Activated gamma-delta T cell treated with Interleukin-2 at 50 U/mL for 16 hours (primary cell): Measurements from ENCODE around the gene PSMB3.

ENCODE experiments used
- DNase-seq: peaks from one replicate; pipeline ENCODE4 v3.0.0-alpha.2; 2020

Gene PSMB3

DNA sequence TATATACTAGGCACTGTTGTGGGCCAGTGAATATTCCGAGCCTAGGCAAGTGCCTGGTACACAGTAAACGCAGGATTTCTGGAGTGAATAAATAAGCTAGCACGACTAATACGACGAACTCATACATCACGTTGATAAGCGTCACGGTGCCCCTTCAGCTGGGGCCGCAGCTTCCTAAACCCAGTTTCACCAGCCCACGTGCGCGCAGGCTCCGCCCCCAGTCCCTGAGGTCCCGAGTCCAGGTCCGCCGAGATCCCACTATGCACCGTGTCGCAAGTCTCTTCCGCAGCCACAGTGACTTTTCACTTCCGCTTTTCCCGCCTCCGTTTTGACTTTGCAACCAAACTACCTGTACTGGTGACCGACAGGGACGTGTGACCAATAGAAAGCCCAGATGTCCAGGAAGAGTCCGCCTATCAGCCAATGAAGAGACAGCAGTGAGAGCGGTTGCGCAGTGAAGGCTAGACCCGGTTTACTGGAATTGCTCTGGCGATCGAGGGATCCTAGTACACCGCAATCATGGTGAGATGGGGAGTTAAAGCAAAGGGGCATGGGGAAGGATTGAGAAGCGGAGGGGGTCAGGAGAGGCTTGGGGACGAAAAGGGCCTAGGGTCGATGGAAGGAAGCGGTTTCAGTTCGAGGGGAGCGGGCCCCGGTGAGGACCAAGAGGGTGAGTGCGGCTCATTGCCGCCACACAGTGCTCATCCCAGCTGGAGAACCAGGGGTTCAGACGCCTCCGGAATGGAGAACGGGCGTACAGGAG is at the start of gene PSMB3:
PSMB3 (plus strand) TSS at position 434 of the 763 bp plus-strand sequence; CDS start at position 520, 86 bp downstream.
- peak; percentile 96 for DNase-seq

DNA sequence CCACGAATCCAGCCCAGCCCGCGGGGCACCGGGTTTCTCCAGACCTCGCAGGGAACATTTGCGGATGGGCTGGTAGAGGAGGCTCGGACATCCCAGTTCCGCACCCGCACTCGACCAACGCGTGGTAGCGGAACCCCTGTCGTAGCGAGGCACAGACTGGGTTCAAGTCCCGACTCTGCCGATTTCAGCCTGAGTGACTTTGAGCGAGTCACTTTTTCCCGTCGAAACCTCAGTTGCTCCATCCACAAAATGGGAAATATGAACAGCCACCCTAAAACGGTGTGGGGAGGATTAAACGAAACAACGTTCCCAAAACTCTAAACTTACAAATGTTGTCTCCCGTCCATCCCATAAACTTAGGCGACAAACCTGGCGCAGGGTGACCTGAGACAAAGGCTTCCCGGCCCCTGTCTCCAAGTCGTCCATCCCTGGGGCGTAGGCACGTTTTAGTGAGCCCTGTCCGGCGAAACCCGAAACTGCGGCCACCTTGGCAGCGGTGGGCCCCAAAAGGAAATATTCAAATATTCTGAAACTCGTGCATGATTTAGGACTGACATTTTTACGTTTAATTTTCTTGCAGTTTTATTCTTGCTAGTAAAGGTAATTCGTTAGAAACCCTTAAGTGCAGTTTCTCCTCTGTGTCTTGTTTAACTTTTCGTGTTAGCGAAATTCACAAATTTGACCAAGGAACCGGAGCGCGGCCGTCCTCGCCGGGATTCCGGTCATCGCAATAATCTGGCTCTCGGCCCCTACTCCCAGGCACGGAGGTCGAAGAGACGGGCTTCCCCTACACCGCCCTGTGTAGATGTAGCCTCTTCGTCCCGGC is 49.4 kb upstream of the PSMB3 start:
- no peak for DNase-seq

DNA sequence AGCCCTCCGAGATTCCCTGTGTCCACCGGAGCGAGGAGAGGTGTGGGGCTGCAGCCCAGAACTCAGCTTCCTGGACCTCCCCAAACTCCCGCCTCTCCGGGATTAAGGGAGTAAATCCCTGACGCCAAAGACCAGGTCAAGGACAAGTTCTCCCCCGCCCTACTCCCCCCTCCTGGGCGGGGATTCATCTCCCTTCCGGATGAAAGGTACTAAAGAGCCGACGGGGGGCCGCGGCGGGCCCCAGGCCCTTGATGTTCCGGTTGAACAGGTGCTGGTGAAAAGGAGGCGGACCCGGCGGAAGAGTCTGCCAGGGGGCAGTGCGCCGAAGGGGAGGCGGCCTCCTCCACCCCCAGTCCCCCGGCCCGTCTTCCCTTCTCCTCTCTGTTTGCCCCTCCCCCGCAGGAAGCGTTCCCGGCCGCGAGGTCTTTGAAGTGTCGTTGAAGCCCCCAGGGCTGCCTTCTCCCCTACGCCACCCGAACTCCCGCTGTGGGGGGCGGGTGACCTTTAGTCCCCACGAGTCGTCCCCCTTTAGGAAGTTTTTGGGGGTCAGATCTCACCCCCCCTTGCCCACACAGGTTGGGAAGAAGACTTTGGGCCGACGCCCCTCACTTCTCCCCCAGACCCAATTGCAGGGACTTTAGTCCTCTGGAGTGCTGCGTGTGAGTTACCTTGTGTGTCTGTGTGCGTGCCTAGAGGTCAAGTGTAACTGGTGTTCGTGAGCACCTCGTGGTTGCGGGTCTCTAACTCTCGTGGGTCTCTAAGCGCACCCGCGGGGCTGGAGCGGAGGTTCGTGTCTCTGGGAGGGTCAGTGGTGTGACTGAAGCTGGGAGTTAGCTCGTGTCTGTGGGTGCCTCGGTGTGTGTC is 48.6 kb upstream of the PSMB3 start:
- DNase-seq: peak; percentile 73

DNA sequence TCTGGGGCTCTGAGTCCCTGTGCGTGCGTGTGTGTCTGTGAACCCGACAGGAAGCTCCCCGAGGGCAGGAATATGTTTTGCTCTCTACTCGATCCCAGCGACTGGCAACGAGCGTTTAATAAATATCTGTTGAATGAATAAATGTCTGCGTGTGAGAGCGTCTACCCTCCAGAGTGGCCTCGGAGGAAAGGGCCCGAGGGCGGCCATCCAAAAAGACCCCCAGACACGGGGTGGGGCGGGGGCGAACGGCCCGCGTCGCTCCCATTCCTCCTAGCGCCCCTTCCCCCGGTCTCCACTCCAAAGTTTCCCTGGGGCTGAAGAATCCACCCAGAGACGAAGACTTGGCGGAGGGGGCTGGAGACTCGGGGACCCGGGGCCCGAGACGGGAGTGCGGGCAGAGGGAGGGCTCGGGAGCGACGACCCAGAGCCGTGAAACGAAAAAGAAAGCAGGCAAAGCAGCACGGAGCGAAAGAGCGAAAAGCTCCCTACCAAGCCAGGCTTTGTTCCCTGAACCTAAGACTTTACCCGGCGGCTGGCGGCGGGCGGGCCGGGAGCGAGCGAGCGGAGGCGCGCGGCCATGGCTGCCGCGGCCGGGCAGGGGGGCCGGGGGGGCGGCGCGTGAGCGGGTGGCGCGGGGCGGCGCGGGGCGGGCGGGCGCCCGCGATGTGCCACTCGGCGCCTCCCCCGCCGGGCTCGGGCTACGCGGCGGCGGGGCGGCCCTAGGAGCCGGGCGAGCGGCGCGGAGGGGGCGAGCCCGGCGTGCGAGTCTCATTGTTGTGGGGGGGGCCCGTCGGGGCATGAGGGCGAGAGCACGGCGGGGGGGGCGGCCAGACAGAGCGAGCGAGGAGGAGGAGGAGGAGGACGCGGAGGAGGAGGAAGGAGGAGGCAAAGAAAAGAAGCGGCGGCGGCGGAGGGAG is 47.7 kb upstream of the PSMB3 start, which contains the start of gene MLLT6:
MLLT6 (plus strand) TSS at position 668 of the 917 bp plus-strand sequence. CDS start 360 bp downstream, outside the sequence.
- DNase-seq: peak; percentile 75

DNA sequence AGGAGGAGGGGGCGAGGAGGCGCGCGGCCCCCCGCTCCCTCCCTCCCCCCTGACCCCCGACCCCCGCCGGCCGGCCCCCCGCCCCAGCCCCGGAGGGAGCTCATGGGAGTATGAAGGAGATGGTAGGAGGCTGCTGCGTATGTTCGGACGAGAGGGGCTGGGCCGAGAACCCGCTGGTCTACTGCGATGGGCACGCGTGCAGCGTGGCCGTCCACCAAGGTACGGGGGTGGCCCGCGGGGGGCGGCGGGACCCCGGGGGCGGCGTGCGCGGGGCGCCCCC is 47.1 kb upstream of the PSMB3 start:
- DNase-seq: no peak

DNA sequence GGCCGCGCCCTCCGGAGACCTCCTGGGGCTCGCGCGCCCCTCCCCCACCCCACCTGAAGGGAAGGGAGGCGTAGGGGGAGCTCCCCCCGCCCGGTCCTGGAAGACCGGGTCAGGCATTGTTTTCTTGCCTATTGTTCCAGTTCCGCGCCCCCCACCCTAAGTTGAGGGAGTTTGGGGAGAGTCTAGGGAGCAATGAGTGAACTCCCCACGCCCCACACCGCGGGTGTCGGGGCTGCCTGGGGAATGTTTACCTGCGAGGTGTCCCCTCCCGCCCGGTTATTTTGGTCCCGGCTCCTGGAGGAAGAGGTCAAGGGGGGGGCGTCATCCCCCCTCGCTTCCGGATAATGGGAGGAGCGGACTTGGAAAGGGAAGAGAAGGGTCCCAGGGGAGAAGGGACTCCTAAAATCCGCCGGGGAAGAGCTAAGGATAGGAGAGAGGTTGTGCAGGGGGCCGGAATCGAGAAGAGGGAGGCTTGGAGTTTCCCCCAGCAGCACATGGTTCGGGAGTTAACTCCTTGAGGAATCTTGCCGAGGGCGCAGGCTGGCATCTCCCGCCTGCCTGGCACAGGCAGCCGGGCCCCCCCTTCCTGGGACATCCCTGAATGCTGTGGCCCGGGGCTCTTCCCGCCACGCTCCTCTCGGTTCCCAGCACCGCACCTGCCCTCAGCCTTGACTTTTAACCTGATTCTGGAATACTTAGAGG is 46.6 kb upstream of the PSMB3 start:
- DNase-seq: peak; percentile 29

DNA sequence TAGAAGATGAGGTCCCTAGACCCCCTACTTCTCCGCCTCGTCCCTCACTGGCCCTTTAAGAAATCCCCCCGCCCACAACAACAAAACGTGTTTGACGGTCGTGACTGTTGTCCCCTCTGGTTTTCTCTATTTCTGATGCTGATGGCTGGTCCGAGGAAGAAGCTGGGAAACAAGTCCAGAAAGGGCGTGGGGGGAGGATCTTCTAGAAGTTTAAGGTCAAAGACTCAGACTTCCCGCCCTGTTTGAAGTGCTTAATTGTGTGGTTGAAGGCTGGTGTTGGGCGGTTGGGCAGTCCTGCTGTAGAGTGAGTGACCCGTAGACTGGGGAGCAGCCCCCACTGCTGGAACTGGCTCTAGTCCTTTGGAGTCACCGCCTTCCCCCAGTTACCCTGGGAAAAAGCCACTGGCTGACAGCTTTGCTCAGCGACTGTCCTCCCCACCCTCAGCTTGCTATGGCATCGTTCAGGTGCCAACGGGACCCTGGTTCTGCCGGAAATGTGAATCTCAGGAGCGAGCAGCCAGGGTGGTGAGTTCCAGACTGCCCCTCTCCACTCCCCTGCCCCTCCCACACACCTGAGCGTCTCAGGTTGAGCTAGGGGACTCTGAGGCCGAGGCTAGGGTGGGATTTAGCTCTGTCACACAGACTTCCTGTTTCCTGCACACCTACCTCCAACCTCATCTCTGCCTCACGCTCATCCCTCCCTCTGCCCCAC is 45.9 kb upstream of the PSMB3 start:
- DNase-seq: peak; percentile 23

DNA sequence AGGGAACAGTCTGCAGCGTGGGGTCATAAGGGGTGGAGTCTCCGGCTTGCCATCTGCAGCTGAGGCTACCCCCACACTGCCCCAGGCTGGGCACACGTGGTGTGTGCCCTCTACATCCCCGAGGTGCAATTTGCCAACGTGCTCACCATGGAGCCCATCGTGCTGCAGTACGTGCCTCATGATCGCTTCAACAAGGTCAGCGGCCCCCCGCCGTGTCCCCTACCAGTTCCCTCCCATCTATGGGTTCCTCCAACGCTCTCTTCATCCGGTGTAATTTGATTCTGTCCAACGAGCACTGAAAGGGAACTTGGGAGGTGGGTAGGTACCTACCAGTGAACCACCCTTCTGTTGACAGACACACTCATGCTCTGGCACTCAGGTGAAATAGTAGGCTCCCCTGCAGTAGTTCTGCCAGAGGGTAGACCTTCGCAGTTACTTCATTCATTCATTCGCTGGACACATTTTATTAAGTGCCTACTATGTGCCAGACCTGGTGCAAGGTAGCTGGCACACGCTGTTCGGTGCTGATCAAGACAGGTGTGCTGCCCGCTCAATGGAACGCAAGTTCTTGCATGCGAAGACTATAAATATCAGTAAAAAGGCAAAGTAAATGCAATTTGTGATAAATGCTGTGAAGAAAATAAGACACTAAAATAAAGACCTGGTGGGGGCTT is 44.7 kb upstream of the PSMB3 start:
- no peak for DNase-seq

DNA sequence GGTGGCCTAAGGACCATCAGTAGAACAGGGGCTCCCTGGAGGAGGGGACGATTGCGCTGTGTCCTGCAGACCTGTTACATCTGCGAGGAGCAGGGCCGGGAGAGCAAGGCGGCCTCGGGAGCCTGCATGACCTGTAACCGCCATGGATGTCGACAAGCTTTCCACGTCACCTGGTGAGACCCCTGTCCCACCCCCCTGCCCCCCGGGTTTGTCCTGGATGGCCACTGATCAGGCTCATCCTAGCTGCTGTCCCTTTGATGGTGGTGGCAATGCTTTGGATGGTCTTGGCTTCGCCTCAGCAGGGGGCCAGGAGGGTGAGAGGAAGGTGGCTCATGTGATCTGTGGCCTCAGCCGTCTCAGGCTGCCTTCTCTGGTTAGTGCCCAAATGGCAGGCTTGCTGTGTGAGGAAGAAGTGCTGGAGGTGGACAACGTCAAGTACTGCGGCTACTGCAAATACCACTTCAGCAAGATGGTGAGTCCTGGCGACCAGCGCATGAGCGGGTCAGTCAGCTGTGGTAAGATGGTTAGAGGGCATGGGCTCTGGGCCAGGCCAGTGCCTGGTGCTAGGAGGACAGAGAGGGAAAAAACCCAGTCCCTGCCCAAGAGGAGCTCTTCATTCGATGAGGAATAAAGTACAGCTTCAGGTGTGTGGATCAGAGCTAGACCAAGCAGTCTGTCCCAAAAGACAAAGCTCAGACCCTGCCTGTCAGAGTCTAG is 43.3 kb upstream of the PSMB3 start:
- no peak for DNase-seq

DNA sequence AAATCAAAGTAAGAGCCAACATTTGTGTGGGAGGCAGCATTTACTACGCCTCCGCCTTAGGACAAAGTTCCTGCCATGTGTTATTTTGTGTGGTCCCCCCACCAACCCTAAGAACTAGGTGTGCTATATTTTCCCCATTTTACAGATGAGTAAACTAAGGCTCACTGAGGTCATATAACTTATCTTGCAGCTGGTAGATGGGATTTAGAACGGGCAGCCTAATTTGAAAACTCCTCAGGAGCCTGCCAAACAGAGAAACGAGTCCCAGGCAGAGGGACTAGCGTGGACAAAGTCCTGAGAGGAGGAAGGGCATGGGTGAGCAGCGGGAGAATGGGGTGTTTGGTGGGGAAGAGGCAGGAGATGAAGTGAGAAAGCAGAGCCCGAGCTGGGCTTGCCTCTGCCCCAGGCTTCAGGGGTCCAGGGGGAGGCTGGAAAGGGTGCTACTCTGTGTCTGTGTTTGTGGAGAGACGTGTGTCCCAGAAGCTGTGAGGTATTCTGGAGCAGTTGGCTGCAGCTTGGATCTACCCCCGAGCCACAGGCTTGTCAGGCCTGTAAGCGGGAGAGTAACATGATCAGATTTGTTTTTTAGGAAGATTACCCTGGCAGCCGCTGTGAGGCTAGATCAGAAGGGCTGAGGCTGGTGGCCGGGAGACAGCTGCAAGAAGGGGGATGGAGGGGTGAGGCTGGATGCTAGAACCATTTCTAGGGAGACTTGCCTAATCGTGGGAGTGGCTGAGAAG is 42.5 kb upstream of the PSMB3 start:
- no peak for DNase-seq

DNA sequence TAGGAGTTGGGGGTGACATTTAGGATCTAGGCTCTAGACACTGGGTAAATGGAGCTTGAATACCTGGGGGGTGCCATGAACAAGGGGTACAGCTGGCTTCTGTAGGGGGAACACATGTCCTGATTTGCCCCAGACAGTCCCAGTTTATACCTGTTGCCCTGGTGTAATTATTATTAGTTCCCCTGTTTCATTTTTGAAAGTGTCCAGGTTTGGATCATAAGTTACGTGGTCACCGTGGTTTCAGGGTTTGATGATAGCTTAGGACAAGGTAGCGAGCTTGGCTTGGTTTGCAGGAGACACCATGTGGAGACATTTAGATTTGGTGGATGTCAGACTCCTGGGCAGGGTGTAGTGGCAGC is 42.0 kb upstream of the PSMB3 start:
- DNase-seq: no peak

DNA sequence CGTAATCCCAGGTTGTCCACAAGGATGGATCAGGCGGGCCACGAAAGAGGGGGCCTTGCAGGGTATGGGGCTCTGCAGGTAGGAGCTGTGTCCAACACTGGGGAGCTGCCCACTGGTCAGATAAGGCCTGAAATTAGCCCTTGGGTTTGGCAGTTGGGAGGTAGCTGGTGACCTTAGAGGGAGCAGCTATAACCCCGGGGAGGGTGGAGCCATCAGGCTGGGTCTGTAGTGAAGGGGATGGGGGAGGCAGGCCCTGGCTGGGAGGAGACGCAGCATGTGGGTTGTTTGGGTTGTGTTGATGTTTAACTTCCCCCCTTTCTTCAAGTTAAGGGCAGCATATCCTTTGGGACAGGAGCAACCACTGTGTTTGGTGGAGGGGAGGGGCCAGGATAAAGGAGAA is 41.6 kb upstream of the PSMB3 start:
- no peak for DNase-seq

DNA sequence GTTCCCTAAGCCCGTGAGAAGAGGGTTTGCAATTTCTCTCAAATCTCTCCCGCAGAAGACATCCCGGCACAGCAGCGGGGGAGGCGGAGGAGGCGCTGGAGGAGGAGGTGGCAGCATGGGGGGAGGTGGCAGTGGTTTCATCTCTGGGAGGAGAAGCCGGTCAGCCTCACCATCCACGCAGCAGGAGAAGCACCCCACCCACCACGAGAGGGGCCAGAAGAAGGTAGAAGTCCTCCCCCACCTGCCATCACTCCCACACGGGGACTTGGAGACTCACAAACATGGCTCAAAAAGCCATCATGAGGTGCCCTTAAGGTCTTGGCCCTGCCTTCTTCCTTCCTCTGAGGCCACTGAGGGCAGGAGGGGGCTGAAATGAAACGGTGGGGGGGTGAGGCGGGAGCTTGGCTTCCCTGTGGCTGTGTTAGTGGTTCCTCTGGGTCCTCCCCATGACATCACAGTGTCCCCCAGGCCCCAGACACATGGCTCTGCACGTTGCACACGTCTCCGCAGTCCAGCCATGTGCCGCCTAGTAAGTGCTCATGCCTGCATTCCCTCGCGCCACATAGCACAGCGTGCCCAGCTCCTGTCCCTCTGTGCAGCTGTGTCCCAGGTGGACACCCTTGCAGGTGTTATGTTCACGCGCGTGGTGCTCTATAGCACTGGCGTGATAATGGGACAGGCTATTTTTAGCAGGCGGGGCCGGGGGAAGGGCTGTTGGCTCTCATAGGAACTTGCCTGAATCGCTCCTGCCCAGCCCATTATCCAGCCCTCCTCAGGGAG is 40.6 kb upstream of the PSMB3 start:
- DNase-seq: no peak

DNA sequence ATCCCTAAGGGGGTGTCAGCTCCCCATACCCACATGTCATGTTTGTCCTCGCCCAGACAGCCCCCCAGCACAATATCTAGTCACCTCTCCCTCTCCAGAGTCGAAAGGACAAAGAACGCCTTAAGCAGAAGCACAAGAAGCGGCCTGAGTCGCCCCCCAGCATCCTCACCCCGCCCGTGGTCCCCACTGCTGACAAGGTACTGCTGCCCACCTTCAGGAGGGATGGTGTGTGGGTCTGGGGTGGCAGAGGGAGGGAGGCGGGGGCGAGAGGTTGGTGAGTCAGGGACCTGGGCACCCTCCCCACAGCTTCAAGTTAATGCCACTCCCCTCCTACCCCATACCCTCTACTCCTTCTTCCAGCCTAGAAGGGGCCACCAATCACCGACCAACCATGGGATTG is 39.9 kb upstream of the PSMB3 start:
- no peak for DNase-seq

DNA sequence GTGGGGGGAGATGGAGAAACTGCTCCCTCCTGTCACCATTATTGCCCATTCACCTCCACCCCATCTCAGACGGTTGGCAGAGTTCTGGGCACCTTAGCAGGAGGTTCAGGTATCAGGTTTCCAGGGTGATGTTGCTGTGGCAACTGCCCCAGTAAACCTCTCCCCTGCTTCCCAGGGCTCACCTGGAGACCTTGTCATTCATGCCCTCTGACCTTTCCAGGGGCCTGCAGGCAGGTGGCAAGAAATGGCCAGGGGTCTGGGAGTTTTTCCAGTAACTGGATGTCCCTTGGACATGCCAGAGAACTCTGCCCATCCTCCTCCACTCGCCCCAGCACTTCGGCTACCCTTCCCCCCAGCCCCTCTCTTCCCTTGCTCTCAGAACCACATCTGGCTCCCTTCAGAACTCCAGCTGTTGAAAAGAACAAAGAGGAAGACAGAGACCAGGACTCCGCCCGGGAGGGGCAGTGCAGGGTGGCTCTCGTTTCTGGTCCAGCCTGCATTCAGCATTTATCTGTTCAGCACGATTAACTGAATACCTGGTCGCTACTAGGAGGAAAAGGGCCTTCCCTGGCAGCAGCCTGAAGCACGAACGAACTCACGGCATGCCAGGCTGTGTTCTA is 39.0 kb upstream of the PSMB3 start:
- no peak for DNase-seq

DNA sequence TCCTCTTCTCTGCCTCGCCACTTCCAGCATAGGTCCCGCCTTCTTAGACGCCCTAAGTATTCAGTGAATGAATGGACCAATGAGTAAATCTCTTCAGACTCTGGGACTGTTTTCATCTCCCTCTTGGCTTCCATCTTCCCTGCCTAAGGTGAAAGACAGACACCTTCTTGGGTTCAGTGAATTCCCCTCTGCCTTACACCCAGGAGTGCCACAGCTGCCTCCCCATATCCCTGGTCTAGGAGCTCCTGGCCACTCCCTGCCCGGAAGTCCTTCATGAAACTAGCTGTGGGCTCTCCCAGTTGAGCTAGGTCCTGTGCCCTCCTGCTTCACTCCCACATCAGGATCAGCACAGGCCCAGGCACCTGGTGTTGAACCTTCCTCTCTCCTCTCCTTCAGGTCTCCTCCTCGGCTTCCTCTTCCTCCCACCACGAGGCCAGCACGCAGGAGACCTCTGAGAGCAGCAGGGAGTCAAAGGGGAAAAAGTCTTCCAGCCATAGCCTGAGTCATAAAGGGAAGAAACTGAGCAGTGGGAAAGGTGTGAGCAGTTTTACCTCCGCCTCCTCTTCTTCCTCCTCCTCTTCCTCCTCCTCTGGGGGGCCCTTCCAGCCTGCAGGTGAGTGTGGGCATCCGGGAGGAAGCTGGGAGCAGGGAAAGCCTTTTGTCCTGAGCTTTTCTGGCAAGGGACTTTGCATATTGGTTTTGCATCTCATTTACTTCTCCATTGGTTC is 37.2 kb upstream of the PSMB3 start:
- no peak for DNase-seq
